Breast epithelium (tissue), 3 donors: Measurements from ENCODE around the gene PHC2.

Experiments
- POLR2A ChIP-seq: fragments of 450-650 bp; IDR thresholded peaks from one replicate; pipeline ENCODE4 v1.6.1; 2016; ENCODE audit warnings: antibody characterized with exemption, mild to moderate bottlenecking, moderate library complexity
- TF ChIP-seq, protein P1 (sequence below), 3 donors: fragments of 450-650 bp; IDR thresholded peaks; one replicate each; pipeline ENCODE4 v1.5.1; 2016 to 2017; ENCODE audit warnings: antibody characterized with exemption in 3 of 3, mild to moderate bottlenecking in 3 of 3, moderate library complexity in 3 of 3

DNA sequence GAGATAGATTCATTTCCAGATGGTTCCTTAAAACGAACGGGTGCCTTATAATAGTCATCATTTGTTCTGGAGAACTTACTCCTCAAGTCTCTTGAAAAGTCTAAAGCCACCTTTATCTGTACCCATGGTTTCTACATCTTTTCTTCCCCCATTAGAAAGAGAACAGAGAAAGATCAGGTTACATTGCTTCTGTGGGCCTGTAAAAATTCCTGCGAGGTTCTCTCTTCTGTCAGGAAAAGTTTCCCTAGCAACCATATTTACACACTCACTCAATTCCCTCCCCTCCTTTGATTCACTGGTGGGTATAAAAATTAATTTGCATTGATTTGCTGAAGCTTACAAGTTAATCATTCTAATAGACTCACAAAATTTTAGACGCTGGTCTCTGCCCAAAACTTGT lies 6.7 kb downstream of the PHC2 start:
- TF ChIP-seq, protein P1, sequence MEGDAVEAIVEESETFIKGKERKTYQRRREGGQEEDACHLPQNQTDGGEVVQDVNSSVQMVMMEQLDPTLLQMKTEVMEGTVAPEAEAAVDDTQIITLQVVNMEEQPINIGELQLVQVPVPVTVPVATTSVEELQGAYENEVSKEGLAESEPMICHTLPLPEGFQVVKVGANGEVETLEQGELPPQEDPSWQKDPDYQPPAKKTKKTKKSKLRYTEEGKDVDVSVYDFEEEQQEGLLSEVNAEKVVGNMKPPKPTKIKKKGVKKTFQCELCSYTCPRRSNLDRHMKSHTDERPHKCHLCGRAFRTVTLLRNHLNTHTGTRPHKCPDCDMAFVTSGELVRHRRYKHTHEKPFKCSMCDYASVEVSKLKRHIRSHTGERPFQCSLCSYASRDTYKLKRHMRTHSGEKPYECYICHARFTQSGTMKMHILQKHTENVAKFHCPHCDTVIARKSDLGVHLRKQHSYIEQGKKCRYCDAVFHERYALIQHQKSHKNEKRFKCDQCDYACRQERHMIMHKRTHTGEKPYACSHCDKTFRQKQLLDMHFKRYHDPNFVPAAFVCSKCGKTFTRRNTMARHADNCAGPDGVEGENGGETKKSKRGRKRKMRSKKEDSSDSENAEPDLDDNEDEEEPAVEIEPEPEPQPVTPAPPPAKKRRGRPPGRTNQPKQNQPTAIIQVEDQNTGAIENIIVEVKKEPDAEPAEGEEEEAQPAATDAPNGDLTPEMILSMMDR (IDR thresholded peaks at IDR 0.05): no peak
- no peak for TF ChIP-seq POLR2A
